Measurements from ENCODE around the gene TMEM200C. TPM values are rescaled to one million over a fixed set of nuclear protein-coding genes. Genes with fewer than 3 reads are reported as not detected.
A peak's percentile ranks its signal among the peaks of the same experiment; 100 is the strongest.
"Not testable (repeated sequence)": the region's sequence is repeated elsewhere in the genome, so short reads cannot be mapped to it uniquely, and the experiment has no call there.

TMEM200C gene
- total and polyA plus RNA-seq, 2 donors (not counting 1 experiment from before 2014, with no cell fraction given): 0.02 to 0.17 TPM

GRCh38 chr18:5871426-5871825 lies 23.9 kb downstream of the TMEM200C start:
- no peak overlapping the region for H2AFZ ChIP-seq (ENCODE audit: low read length)
- TF ChIP-seq EZH2 (IDR thresholded peaks at IDR 0.05; ENCODE audit: low read length, missing control alignments) (no peak), CTCF (conservative IDR thresholded peaks at IDR 0.05 in 1 of 2, IDR thresholded peaks at IDR 0.05 in 1 of 2; ENCODE audit: low read depth in 1 of 2, low read length in 2 of 2) (no peak)
- no peaks in the 10 kb centered on the region for H3K4me1 ChIP-seq (ENCODE audit: control insufficient read depth, extremely low read depth, insufficient read depth, low read length)
- no peak overlapping the region for H3K9ac ChIP-seq (ENCODE audit: insufficient read depth, low read length)
- H3K4me3 ChIP-seq (replicated peaks in 1 of 4; ENCODE audit: control extremely low read depth in 1 of 4, insufficient read depth in 1 of 4, low read depth in 3 of 4, low read length in 4 of 4): no peak overlapping the region
- H4K20me1 ChIP-seq (ENCODE audit: control insufficient read depth, extremely low read depth, insufficient read depth, low read length): no peaks in the 10 kb centered on the region
- no peak for DNase-seq (ENCODE audit: low read depth in 2 of 2)
- no peaks in the 10 kb centered on the region for H3K79me2 ChIP-seq (ENCODE audit: control insufficient read depth, insufficient read depth, low read length)
- H3K9me3 ChIP-seq (ENCODE audit: control insufficient read depth, insufficient read depth, low read depth, low read length): no peaks in the 10 kb centered on the region
- no peak overlapping the region for H3K4me2 ChIP-seq (ENCODE audit: extremely low read depth, insufficient read depth, low read length)
- H3K27ac ChIP-seq (ENCODE audit: insufficient read depth, low read length): no peak overlapping the region
- no peaks in the 10 kb centered on the region for H3K27me3 ChIP-seq (ENCODE audit: control insufficient read depth, insufficient read depth, low read length)
- no peaks in the 10 kb centered on the region for H3K36me3 ChIP-seq (ENCODE audit: control insufficient read depth, insufficient read depth, low read length)

- Histone ChIP-seq H3K27ac (ENCODE audit: insufficient read depth, low read length) (no peak overlapping the region), H3K4me1 (ENCODE audit: control insufficient read depth, extremely low read depth, insufficient read depth, low read length) (no peaks in the 10 kb centered on the region), H3K36me3 (ENCODE audit: control insufficient read depth, insufficient read depth, low read length) (no peaks in the 10 kb centered on the region), H2AFZ (ENCODE audit: low read length) (no peak overlapping the region), H4K20me1 (ENCODE audit: control insufficient read depth, extremely low read depth, insufficient read depth, low read length) (no peaks in the 10 kb centered on the region), H3K4me3 (replicated peaks in 1 of 4; ENCODE audit: control extremely low read depth in 1 of 4, insufficient read depth in 1 of 4, low read depth in 3 of 4, low read length in 4 of 4) (no peak overlapping the region), H3K9ac (ENCODE audit: insufficient read depth, low read length) (no peak overlapping the region), H3K79me2 (ENCODE audit: control insufficient read depth, insufficient read depth, low read length) (no peaks in the 10 kb centered on the region), H3K9me3 (ENCODE audit: control insufficient read depth, insufficient read depth, low read depth, low read length) (no peaks in the 10 kb centered on the region), H3K4me2 (ENCODE audit: extremely low read depth, insufficient read depth, low read length) (no peak overlapping the region), H3K27me3 (ENCODE audit: control insufficient read depth, insufficient read depth, low read length) (no peaks in the 10 kb centered on the region)
- TF ChIP-seq EZH2 (IDR thresholded peaks at IDR 0.05; ENCODE audit: low read length, missing control alignments): no peak
- TF ChIP-seq CTCF (conservative IDR thresholded peaks at IDR 0.05 in 1 of 2, IDR thresholded peaks at IDR 0.05 in 1 of 2; ENCODE audit: low read depth in 1 of 2, low read length in 2 of 2): peak; percentile 70 to 89
- DNase-seq (ENCODE audit: low read depth in 2 of 2): peak; percentile 76 to 91
Measured at GRCh38 chr18:5868218-5868854, 27.0 kb downstream of the TMEM200C start.

- Histone ChIP-seq H3K4me3 (replicated peaks in 1 of 4; ENCODE audit: control extremely low read depth in 1 of 4, insufficient read depth in 1 of 4, low read depth in 3 of 4, low read length in 4 of 4) (no peak overlapping the region), H3K36me3 (ENCODE audit: control insufficient read depth, insufficient read depth, low read length) (no peaks in the 10 kb centered on the region), H2AFZ (ENCODE audit: low read length) (no peak overlapping the region), H3K4me2 (ENCODE audit: extremely low read depth, insufficient read depth, low read length) (no peak overlapping the region), H3K4me1 (ENCODE audit: control insufficient read depth, extremely low read depth, insufficient read depth, low read length) (no peaks in the 10 kb centered on the region), H3K27ac (ENCODE audit: insufficient read depth, low read length) (no peak overlapping the region), H3K9me3 (ENCODE audit: control insufficient read depth, insufficient read depth, low read depth, low read length) (no peaks in the 10 kb centered on the region), H3K79me2 (ENCODE audit: control insufficient read depth, insufficient read depth, low read length) (no peaks in the 10 kb centered on the region), H3K27me3 (ENCODE audit: control insufficient read depth, insufficient read depth, low read length) (no peaks in the 10 kb centered on the region), H3K9ac (ENCODE audit: insufficient read depth, low read length) (no peak overlapping the region), H4K20me1 (ENCODE audit: control insufficient read depth, extremely low read depth, insufficient read depth, low read length) (no peaks in the 10 kb centered on the region)
- TF ChIP-seq CTCF (conservative IDR thresholded peaks at IDR 0.05 in 1 of 2, IDR thresholded peaks at IDR 0.05 in 1 of 2; ENCODE audit: low read depth in 1 of 2, low read length in 2 of 2) (no peak), EZH2 (IDR thresholded peaks at IDR 0.05; ENCODE audit: low read length, missing control alignments) (no peak)
- no peak for DNase-seq (ENCODE audit: low read depth in 2 of 2)
Measured at GRCh38 chr18:5865521-5865920, 29.8 kb downstream of the TMEM200C start.

- H3K79me2 ChIP-seq (ENCODE audit: control insufficient read depth, insufficient read depth, low read length); DNase-seq (ENCODE audit: low read depth in 2 of 2); H3K27me3 ChIP-seq (ENCODE audit: control insufficient read depth, insufficient read depth, low read length); H3K4me2 ChIP-seq (ENCODE audit: extremely low read depth, insufficient read depth, low read length); H3K36me3 ChIP-seq (ENCODE audit: control insufficient read depth, insufficient read depth, low read length); H3K27ac ChIP-seq (ENCODE audit: insufficient read depth, low read length); H3K9me3 ChIP-seq (ENCODE audit: control insufficient read depth, insufficient read depth, low read depth, low read length); H2AFZ ChIP-seq (ENCODE audit: low read length); H3K9ac ChIP-seq (ENCODE audit: insufficient read depth, low read length); H3K4me1 ChIP-seq (ENCODE audit: control insufficient read depth, extremely low read depth, insufficient read depth, low read length); H4K20me1 ChIP-seq (ENCODE audit: control insufficient read depth, extremely low read depth, insufficient read depth, low read length); H3K4me3 ChIP-seq (replicated peaks in 1 of 4; ENCODE audit: control extremely low read depth in 1 of 4, insufficient read depth in 1 of 4, low read depth in 3 of 4, low read length in 4 of 4): not testable (repeated sequence)
Measured at GRCh38 chr18:5862127-5862526, 33.2 kb downstream of the TMEM200C start.
